HG03432 (cell line): Measurements from ENCODE around the gene TJP1.
A peak's percentile ranks its signal among the peaks of the same experiment; 100 is the strongest.

Source experiments
- ATAC-seq: cut with Tn5 transposase; IDR thresholded peaks from one replicate; pipeline ENCODE4 v1.9.1; 2021; ENCODE audit warnings: mild to moderate bottlenecking, moderate library complexity; ENCODE audit not compliant: unreplicated experiment

Gene TJP1

GRCh38 chr15:29822100-29822683, at the start of gene TJP1:
TSS of gene TJP1 (minus strand) at chr15:29822468. CDS start at chr15:29822028, 440 bp downstream.
- ATAC-seq, result peak; percentile 13

DNA sequence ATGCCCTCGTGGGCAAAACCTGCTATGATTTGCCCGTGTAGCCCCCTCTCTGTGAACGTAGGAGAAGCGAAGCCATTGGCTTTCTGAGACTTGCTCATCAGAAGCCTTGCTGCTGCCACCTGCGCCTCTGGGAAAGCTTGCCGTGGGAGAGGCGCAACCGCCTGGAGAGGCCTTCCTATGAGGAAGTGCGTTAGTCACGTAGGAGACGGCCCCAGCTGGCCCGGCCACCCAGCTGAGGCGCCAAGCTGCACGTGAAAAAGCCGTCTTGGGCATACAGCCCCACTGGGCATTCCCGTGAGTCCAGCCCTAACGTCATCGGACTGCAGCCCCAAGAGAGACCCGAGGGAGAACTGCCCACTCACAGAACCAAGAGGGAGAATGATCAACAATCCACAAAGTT, 49.1 kb upstream of the TJP1 start:
- ATAC-seq, result no peak

- no peak for ATAC-seq
These were observed 48.4 kb upstream of the TJP1 start for GRCh38 chr15:29870495-29871151.

DNA sequence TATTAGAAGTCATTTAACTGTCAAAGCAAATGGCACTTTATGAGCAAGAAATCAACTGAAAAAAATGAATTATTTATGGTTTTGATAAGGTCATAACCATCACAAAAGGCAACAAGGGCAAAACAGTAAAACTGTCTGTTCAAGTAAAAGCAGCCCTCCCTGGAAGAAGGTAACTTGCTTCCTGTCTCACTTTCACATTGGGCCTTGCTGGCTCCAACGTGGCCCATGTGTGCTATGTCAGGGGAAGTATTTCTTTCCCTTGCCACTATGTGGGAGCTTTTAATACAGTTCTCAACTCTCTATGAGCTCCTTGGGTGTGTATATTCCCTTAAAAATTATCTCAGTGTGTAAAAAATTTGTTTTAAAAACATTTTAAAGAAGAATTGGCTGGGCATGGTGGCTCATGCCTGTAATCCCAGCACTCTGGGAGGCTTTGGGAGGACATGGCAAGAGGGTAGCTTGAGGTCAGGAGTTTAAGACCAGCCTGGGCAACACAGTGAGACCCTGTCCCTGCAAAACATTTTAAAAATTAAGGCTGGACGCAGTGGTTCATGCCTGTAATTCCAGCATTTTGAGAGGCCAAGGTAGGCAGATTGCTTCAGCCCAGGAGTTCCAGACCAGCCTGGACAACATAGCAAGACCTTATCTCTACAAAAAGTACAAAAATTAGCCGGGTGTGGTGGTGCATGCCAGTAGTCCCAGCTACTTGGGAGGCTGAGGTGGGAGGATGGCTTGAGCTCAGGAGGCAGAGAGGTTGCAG, 45.2 kb upstream of the TJP1 start:
- no peak for ATAC-seq

DNA sequence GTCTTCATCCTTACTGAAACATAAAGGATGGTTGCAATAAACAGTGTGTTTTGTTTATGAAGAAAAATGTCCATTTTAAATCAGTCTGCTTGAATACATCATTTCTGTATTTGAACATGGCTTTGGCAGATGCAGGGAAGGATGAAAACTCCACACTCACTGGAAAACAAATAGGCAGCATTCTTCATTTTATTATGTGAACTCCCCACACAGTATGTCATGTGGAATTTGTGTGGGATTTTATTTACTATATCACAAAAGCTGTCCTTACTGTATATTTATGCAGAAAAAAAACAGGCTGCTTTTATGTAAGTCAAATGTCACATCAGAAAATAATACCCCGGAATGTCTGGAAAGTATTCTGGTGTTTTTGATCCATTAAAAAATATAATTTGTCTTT, 44.1 kb upstream of the TJP1 start:
- ATAC-seq, result no peak

DNA sequence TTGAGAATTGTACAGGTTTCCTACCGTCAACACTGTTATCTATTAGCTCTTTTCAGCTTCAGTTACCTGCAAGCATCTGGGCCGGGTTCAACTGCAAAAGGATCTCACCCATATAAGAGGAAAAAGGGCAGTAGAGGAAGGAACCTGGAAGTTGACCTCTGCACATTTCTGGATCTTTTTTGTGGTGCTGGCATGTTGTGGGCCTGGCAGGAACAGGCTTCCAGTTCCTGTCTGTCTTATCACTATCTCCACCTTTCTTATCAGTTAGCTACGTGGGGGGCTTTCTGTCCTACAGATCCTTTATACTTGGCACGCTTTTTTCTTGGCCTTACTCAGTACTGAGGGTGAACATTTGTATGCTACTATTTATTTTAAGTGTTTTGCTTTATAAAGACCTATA, 42.2 kb upstream of the TJP1 start:
- no peak for ATAC-seq

- ATAC-seq, result no peak
These were observed 41.2 kb upstream of the TJP1 start for GRCh38 chr15:29863438-29863837.

GRCh38 chr15:29862271-29862670, 40.0 kb upstream of the TJP1 start:
- no peak for ATAC-seq

- no peak for ATAC-seq
These were observed 38.6 kb upstream of the TJP1 start for GRCh38 chr15:29860872-29861271.

GRCh38 chr15:29859973-29860715, 37.9 kb upstream of the TJP1 start:
- no peak for ATAC-seq

GRCh38 chr15:29859293-29859692, 37.0 kb upstream of the TJP1 start:
- no peak for ATAC-seq

- no peak for ATAC-seq
These were observed 35.0 kb upstream of the TJP1 start for GRCh38 chr15:29857221-29857789.

DNA sequence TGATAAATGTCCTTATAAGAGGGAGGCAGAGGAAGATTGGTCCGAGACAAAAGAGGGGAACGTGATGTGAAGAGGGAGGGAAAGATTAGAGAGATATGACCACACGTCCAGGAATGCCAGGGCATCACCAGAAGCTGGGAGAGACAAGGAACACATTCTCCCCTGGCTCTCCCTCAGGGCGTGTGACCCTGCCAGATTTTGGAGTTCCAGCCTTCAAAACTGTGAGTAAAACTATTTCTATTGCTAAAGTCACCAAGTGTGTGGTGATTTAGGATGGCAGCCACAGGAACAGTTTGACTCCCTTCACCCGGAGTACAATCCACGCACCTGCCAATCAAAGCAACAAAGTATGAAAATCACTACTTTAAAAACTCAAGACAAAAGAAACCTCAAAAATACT, 32.1 kb upstream of the TJP1 start:
- ATAC-seq, result no peak

GRCh38 chr15:29853211-29853987, 31.1 kb upstream of the TJP1 start:
- no peak for ATAC-seq

GRCh38 chr15:29852201-29852600, 29.9 kb upstream of the TJP1 start:
- ATAC-seq, result no peak

- ATAC-seq, result no peak
These were observed 27.4 kb upstream of the TJP1 start for GRCh38 chr15:29849716-29850115.

GRCh38 chr15:29849218-29849617, 26.9 kb upstream of the TJP1 start:
- ATAC-seq, result no peak

DNA sequence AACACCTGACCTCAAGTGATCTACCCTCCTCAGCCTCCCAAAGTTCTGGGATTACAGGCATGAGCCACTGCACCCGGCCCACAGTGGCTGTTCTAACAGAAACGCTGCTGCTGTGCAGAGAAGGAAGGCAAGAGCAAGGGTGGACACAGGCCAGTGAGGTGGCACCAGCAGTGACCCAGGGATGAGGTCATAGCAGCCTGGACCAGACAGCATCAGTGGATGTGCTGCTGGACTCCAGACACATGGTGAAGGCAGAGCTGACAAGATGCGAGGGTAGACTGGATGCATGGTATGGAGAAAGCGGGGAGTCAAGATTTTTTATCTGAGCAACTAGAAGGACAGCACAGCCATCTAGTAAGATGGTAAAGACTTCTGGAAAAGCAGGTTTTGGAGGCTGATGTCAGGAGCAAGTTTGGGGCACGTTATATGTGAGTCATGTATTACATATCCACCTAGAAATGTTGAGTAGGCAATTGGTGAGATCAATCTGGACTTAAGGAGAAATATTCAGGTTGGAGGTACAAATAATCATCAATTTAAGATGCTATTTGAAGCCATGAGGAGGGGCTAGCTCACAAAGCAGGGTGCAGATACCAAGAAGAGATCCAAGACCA, 22.1 kb upstream of the TJP1 start:
- ATAC-seq, result no peak

- no peak for ATAC-seq
These were observed 20.0 kb upstream of the TJP1 start for GRCh38 chr15:29842290-29842689.

GRCh38 chr15:29840926-29841325, 18.7 kb upstream of the TJP1 start:
- no peak for ATAC-seq
